HG02571 (cell line): ENCODE data around the gene TUBGCP6.

ENCODE experiments used
- ATAC-seq: cut with Tn5 transposase; IDR thresholded peaks from one replicate; pipeline ENCODE4 v1.9.1; 2021; ENCODE audit warnings: mild to moderate bottlenecking, moderate library complexity; ENCODE audit not compliant: unreplicated experiment

The TUBGCP6 gene

GRCh38 chr22:50264104-50264745, 19.4 kb upstream of the TUBGCP6 start:
- no peak for ATAC-seq

- ATAC-seq = no peak
These were observed 18.3 kb upstream of the TUBGCP6 start for GRCh38 chr22:50262973-50263617.

DNA sequence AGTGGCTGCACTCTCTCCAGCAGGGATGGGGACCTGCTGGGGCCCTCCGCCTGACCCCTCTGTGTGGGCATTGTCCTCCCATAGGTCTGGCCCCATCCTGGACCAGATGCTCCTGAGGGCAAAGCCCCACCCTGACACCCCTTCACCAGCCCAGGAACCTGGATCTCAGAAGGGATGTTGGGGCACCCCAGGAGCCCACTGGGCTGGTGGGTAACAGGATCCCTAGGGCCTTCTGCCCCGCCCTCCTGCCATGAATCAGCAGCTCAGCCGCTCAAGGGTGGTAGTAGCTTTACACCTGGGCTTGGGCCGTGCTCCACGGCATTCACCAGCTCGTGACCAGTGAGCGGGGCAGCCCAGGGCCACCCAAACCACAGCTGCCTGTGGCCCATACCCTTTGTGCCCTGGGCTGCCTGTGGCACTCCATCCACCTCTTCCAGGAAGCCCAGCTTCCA, 17.7 kb upstream of the TUBGCP6 start:
- no peak for ATAC-seq

DNA sequence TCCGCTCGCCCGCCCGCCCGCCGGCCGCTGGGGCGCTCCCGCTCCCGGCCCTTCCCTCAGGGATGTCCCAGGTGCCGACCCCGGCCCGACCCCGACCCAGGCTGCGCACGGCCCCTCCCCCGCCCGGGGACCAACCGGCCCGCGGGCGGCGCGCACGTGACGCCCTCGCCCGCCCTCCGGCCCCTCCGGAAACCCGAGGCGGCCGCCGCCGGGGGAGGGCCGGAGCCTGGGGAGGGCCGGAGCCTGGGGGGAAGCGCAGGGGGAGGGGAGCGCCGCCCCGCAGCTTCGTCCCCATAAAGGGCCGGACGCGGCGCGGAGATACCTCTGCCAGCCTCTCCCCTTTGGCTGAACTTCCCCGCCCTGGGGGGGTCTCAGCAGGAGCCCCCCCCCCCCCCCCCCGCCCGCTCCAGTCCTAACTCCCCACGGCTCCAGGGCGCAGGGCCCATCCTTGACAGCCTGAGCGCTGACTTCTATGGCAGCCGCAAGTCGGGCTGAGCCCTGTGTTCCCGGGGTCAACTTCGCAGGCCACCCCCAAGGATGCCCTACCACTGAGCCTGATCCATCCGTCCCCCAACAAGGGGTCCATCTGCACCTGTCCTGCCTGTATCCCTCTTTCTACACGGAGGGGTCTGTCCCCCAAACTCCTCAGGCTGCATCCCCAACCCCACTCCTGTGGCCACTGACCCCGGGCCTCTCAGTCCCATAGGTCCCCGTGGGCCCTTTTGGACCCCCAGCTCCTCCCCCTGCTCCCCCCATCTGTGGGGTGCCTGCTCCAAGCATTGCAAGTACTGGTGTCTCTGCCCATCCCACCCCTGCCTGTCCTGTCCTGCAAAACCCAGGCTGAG, 17.0 kb upstream of the TUBGCP6 start, which contains the start of gene MAPK12:
MAPK12 (minus strand) TSS at position 69 of the 845 bp plus-strand sequence. CDS start 174 bp downstream, outside the sequence.
- no peak for ATAC-seq

DNA sequence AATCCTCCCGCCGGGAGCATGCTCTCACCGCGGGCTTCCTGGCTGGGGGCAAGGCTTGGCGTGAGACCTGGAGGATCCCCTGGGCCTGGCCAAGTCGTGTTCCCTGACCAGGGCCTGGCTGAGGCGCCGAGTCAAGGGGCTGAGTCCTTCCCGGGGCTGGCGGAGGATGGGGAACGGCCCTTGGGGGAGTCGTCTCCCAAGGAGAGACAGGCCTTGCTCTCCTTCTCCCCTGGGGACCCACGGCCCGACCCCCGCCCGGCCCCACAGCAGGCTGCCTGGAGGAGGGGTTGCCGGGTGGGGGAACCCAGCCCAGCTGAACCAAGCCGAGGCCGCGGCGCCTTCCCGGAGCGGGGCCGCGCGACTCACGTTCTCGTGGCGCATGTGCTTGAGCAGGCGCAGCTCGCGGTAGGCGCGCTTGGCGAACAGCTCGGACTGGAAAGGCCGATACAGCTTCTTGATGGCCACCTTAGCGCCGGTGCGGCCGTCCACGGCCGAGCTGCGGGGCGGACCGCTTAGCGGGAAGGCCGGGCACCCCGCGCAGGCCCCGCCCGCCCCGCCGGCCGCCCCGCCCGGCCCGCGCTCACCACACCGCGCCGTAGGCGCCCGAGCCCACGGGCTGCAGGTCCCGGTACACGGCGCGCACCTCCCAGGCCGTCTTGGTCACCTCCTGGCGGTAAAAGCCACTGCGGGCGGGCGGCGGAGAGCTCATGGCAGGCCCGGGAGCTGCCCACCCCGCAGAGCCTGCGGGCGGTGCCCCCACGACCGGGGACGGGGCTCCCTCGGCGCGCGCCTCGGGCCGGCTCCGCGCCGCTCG, 16.2 kb upstream of the TUBGCP6 start:
- no peak for ATAC-seq

GRCh38 chr22:50260434-50260800, 15.6 kb upstream of the TUBGCP6 start:
- no peak for ATAC-seq

GRCh38 chr22:50259302-50259701, 14.5 kb upstream of the TUBGCP6 start:
- no peak for ATAC-seq

DNA sequence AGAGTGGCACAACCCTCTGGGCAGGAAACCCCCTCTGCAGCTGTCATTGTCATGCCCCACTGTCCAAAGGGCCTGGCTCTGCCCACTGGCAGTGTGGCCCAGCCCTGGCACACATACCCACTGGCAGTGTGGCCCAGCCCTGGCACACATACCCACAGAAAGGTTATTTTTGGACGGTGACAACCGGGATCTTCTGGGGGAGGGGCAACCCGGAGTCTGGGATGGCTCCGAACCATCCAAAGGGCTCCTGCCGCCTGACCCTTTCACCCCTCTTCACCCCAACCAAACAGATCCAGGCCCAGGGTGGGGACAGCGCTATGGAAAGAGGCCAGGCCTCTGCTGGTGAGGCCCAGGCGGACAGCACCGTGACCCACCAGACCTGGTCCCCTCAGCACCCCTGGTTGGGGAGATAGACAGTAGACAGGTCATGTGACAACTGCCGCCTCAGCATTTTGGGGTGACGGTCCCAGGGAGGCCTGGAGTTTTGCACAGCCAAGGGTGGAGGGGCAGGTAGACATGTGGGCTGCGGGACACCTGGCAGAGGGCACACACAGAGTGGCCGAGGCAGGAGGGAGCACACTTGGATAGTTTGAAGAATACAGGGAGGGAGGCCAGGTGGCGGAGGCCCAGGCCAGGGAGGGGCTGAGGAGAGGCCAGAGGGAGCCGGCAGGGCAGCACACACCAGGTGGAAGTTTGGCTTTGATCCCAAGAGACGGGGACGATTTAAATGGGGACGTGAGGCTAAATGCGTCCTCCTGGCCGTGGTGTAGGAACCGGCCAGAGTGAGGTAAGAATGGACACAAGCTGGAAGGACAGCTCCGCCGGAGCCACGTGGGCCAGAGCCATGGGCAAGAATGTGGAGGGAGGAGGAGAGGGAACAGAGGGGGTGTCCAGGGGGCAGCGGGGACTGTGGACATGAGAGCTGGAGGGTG, 13.8 kb upstream of the TUBGCP6 start:
- ATAC-seq = no peak

GRCh38 chr22:50257451-50258360, 12.9 kb upstream of the TUBGCP6 start:
- no peak for ATAC-seq

DNA sequence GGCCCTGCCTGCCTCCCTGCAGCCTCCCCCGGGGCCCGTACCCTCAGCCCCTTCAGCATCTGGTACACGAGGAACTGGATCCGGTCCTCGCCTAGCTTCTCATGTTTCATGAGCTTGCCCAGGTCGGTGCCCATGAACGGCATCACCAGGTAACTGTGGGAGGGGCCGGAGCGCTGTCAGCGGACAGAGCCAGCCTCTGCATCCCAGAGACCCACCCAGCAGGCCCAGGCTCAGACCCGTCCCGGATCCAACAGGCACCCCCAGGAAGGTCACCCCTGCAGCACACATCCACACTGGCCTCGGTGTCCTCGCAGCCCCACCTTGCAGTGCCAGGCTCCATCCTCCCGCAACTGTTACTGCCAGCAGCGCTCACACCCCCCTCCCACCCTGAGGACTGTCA, 12.2 kb upstream of the TUBGCP6 start:
- no peak for ATAC-seq

- ATAC-seq = no peak
These were observed 11.5 kb upstream of the TUBGCP6 start for GRCh38 chr22:50256258-50256862.

GRCh38 chr22:50255607-50256006, 10.8 kb upstream of the TUBGCP6 start:
- no peak for ATAC-seq

DNA sequence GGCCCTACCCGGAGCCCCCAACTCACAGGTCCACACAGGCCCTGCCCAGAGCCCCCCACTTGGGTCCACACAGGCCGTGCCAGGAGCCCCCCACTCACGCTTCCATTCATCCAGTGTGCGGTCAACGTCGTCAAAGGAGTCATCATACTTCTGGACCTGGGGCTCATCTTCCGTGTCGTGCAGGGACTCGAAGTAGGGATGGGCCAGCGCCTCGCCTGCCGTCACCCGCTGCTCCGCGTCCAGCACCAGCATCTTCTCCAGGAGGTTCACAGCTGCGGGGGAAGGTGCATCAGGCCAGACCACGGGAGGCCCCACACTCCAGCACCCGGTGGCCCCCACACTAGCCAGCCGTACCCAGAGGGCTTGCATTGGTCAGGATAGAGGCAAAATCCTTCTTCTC, 10.3 kb upstream of the TUBGCP6 start:
- no peak for ATAC-seq

DNA sequence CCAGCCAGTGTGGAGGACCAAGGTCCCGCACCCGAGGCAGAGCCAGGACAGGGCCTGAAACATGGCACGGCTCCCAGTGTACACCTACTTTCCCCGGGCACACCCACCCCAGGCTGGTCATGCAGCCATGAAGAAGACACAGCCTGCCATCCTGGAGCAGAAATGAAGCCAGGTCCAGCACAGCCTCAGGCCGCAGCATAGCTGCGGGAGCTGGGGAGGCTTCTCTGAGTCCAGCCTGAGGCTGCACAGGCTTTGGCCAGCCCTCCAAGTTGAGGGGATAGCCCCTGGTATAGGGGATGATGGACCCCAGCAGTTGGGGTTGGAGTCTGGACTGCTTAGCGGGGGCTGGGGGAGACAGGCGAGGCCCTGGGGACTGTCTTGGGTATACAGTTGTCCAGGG, 9.1 kb upstream of the TUBGCP6 start:
- ATAC-seq = no peak

DNA sequence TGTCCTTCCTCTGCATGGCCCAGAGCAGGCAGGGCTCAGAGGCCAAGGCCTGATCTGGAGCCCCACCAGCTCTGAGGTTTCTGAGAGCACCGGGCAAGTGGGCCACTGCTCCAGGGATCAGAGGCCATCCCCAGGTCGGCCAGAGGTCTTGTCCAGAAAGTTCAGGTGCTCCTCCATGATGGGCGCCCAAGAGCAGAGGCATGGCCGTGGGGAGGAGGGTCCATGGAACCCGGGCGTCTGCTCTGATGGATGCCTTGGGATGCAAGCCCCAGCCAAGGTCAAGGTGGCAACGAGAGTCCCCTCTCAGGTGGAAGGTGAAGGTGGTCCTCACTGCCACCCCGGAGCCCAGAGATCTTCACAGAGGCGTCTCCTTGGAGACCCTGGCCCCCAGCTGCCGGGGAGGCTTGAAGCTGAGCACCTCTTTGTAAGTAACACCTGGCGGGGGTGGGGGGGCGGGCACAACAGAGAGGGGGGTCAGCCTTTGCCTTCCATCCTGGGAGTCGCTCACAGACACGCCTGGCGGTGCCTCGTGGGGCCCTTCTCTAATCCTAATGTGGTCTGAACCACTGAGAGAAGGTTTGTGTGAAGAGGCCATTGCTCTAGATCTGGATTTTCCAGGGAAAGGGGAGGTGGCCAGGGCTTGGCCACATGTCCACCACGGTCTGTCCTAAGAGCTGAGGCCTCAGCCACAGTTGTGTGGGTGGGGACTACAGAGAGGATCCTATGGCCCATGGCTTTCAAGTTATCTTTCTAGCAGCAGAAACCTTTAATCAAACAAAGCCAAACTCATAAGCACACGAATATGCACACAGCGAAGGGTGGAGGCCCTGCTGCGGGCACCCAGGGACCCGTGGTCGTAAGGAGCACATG, 8.5 kb upstream of the TUBGCP6 start:
- ATAC-seq = no peak

GRCh38 chr22:50252082-50253045, 7.5 kb upstream of the TUBGCP6 start:
- no peak for ATAC-seq
